Keratinocyte (primary cell): ENCODE data around the gene METTL9. TPM values are rescaled to one million over a fixed set of nuclear protein-coding genes. Genes with fewer than 3 reads are reported as not detected.
"Not testable (repeated sequence)": the region's sequence is repeated elsewhere in the genome, so short reads cannot be mapped to it uniquely, and the experiment has no call there.

Experiments used
- DNase-seq: peaks from one replicate; pipeline ENCODE4 v3.0.0-alpha.2; 2011; ENCODE audit warnings: low read depth, missing footprints, low spot score
- FAIRE-seq: peaks from 2 replicates; lab custom pipeline; 2011; peaks lifted over from hg19 to GRCh38; lab: Jason Lieb, UNC
- H2AFZ ChIP-seq: 2 replicates; pipeline ENCODE4 v1.6.0; 2012; ENCODE audit warnings: low read length, control low read depth, inconsistent platforms; ENCODE audit not compliant: control insufficient read depth
- H3K27ac ChIP-seq: 2 replicates; pipeline ENCODE4 v1.5.1; 2011; ENCODE audit warnings: low read length; ENCODE audit not compliant: control insufficient read depth, insufficient read depth
- H3K27me3 ChIP-seq: 3 replicates; pipeline ENCODE4 v1.6.0; 2011; ENCODE audit warnings: low read length; ENCODE audit not compliant: control insufficient read depth, insufficient read depth; ENCODE audit errors: extremely low read depth
- H3K36me3 ChIP-seq, 2 experiments: 2 replicates in 1 of 2; 3 replicates in 1 of 2; pipeline ENCODE4 v1.5.1; 2011; ENCODE audit warnings: low read length in 2 of 2, mild to moderate bottlenecking in 1 of 2; ENCODE audit not compliant: control insufficient read depth in 2 of 2, insufficient read depth in 2 of 2; ENCODE audit errors: extremely low read depth in 1 of 2
- H3K4me1 ChIP-seq: 3 replicates; pipeline ENCODE4 v1.5.1; 2011; ENCODE audit warnings: low read length; ENCODE audit not compliant: control insufficient read depth, insufficient read depth; ENCODE audit errors: extremely low read depth
- H3K4me2 ChIP-seq: 3 replicates; pipeline ENCODE4 v1.6.0; 2011; ENCODE audit warnings: low read depth, low read length; ENCODE audit not compliant: control insufficient read depth, insufficient read depth; ENCODE audit errors: extremely low read depth
- H3K4me3 ChIP-seq, 3 experiments: fragments of 200-600 bp in 1 of 3; sonication (generic) in 1 of 3; 2 replicates in 2 of 3; 3 replicates in 1 of 3; pipeline ENCODE4 v1.5.1; 2011 to 2016; ENCODE audit warnings: low read length in 3 of 3, mild to moderate bottlenecking in 3 of 3, control low read depth in 2 of 3, inconsistent platforms in 1 of 3, low read depth in 1 of 3, mixed read lengths in 1 of 3, mixed run types in 1 of 3, moderate library complexity in 1 of 3; ENCODE audit not compliant: control insufficient read depth in 2 of 3, insufficient read depth in 2 of 3; ENCODE audit errors: extremely low read depth in 1 of 3
- H3K79me2 ChIP-seq: 2 replicates; pipeline ENCODE4 v1.6.0; 2012; ENCODE audit warnings: low read length; ENCODE audit not compliant: control insufficient read depth, insufficient read depth
- H3K9ac ChIP-seq: 3 replicates; pipeline ENCODE4 v1.6.0; 2011; ENCODE audit warnings: low read length; ENCODE audit not compliant: control insufficient read depth, insufficient read depth; ENCODE audit errors: extremely low read depth
- H3K9me1 ChIP-seq: 3 replicates; pipeline ENCODE4 v1.6.0; 2011; ENCODE audit warnings: low read length; ENCODE audit not compliant: control insufficient read depth, insufficient read depth; ENCODE audit errors: extremely low read depth
- H3K9me3 ChIP-seq: 2 replicates; pipeline ENCODE4 v1.5.1; 2012; ENCODE audit warnings: low read depth, low read length; ENCODE audit not compliant: control insufficient read depth
- H4K20me1 ChIP-seq: 3 replicates; pipeline ENCODE4 v1.6.0; 2011; ENCODE audit warnings: low read length; ENCODE audit not compliant: control insufficient read depth, insufficient read depth; ENCODE audit errors: extremely low read depth
- CTCF ChIP-seq, 3 experiments: IDR thresholded peaks in 1 of 3; conservative IDR thresholded peaks in 1 of 3; optimal IDR thresholded peaks in 1 of 3; 2 replicates in 2 of 3; 3 replicates in 1 of 3; pipeline versions ENCODE3 to v1.5.1; 2011; ENCODE audit warnings: low read length in 3 of 3, mild to moderate bottlenecking in 3 of 3, moderate library complexity in 2 of 3, control low read depth in 1 of 3, inconsistent platforms in 1 of 3; ENCODE audit not compliant: insufficient read depth in 2 of 3; ENCODE audit errors: extremely low read depth in 1 of 3
- EZH2 ChIP-seq: IDR thresholded peaks from one replicate; pipeline ENCODE4 v1.6.1; 2012; ENCODE audit warnings: inconsistent platforms, mild to moderate bottlenecking, low read length, moderate library complexity
- dilution Hi-C: fragments of 300-500 bp; cut with MboI; formaldehyde crosslinking; loops from one replicate; pipeline ENCODE4 v1.7.0; 2020; ENCODE audit warnings: low sequenced_read_pairs; ENCODE audit not compliant: extremely low pct_ligation_motif_present
- polyA plus RNA-seq, 5 experiments: library from polyadenylated mRNA; depleted of rRNA in 3 of 5; stranded (reverse) in 3 of 5; stranded (forward) in 1 of 5; unstranded in 1 of 5; fragments of >200 nt; gene quantifications; 1 replicate in 1 of 5; 2 replicates in 3 of 5; 3 replicates in 1 of 5; pipeline versions ENCODE4 v1.2.1 to v1.2.3, GENCODE V29; 2011 to 2012; ENCODE audit warnings: missing spikeins in 2 of 5, low read depth in 1 of 5, low replicate concordance in 1 of 5

METTL9 gene
- polyA plus RNA-seq, 1 donor (not counting 4 experiments of a cell fraction or from before 2014, with no cell fraction given) = 108 TPM

GRCh38 chr16:21556026-21556595 lies 43.3 kb upstream of the METTL9 start:
- H4K20me1 ChIP-seq, DNase-seq, H3K27ac ChIP-seq, H3K9me1 ChIP-seq, H3K4me3 ChIP-seq, H3K4me2 ChIP-seq, H3K9ac ChIP-seq, FAIRE-seq, H2AFZ ChIP-seq, H3K27me3 ChIP-seq, H3K36me3 ChIP-seq, H3K4me1 ChIP-seq, dilution Hi-C loops, H3K79me2 ChIP-seq, H3K9me3 ChIP-seq: not testable (repeated sequence)

- H3K4me3 ChIP-seq, FAIRE-seq, dilution Hi-C loops, H3K9ac ChIP-seq, H3K36me3 ChIP-seq, H4K20me1 ChIP-seq, H3K27ac ChIP-seq, H3K4me2 ChIP-seq, DNase-seq, H3K9me1 ChIP-seq, H3K4me1 ChIP-seq, H3K79me2 ChIP-seq, H3K27me3 ChIP-seq, H3K9me3 ChIP-seq, H2AFZ ChIP-seq: not testable (repeated sequence)
Observed at GRCh38 chr16:21556651-21557241, 42.6 kb upstream of the METTL9 start.

- Histone ChIP-seq H4K20me1 (no peaks in the 10 kb centered on the region), H3K9me1 (no peaks in the 10 kb centered on the region), H3K27ac (no peak overlapping the region), H3K4me1 (no peaks in the 10 kb centered on the region), H2AFZ (no peak overlapping the region), H3K9me3 (no peaks in the 10 kb centered on the region), H3K36me3 (no peaks in the 10 kb centered on the region), H3K4me3 (no peak overlapping the region), H3K4me2 (no peak overlapping the region), H3K9ac (no peak overlapping the region), H3K79me2 (no peaks in the 10 kb centered on the region), H3K27me3 (peaks cover 2% of the 10 kb centered on the region)
- no peak for TF ChIP-seq CTCF (optimal IDR thresholded peaks at IDR 0.05 in 1 of 3, IDR thresholded peaks at IDR 0.05 in 1 of 3, conservative IDR thresholded peaks at IDR 0.05 in 1 of 3; ENCODE audit: extremely low read depth in 1 of 3, insufficient read depth in 2 of 3, low read length in 3 of 3)
- no peak for TF ChIP-seq EZH2
- dilution Hi-C loops = no loop called here
- DNase-seq = no peak
- no peak for FAIRE-seq
Observed at GRCh38 chr16:21560462-21560861, 38.9 kb upstream of the METTL9 start.
